HepG2 (cell line): ENCODE measurements around the gene TNFSF11. TPM values are rescaled to one million over a fixed set of nuclear protein-coding genes. Genes with fewer than 3 reads are reported as not detected.

ENCODE experiments used
- ATAC-seq: fragments of 200-7000 bp; cut with Tn5 transposase; 3 replicates; pipeline ENCODE4 v1.9.1; 2020; ENCODE audit warnings: mild to moderate bottlenecking, moderate library complexity
- BruUV-seq: library from RNA; stranded (reverse); fragments of 400-500 nt; replicated peaks from 2 replicates; lab custom pipeline; 2021; lab: Mats Ljungman, UMichigan
- CTCF ChIA-PET: fragments of 300-600 bp; formaldehyde crosslinking; extraction: SDS; loops from one replicate; lab custom pipeline; 2021; ENCODE audit warnings: low total read pairs, inconsistent platforms, low intra/inter-chr PET ratio; lab: Yijun Ruan, JAX
- POLR2A ChIA-PET: fragments of 350-600 bp; sonication (Branson Sonifier 250); formaldehyde crosslinking; loops from one replicate; lab custom pipeline; 2020; ENCODE audit warnings: antibody characterized with exemption, inconsistent platforms; lab: Yijun Ruan, JAX
- DNase-seq: peaks from one replicate; pipeline ENCODE4 v3.0.0-alpha.2; 2015; ENCODE audit warnings: low spot score
- FAIRE-seq: peaks from 3 replicates; lab custom pipeline; 2011; peaks lifted over from hg19 to GRCh38; lab: Jason Lieb, UNC
- H2AFZ ChIP-seq: one replicate; pipeline ENCODE4 v1.6.1; 2011; ENCODE audit warnings: low read length, inconsistent platforms
- H3K27ac ChIP-seq: fragments of 300-600 bp; 3 replicates; pipeline ENCODE4 v1.8.0; 2011; ENCODE audit warnings: mixed run types, mild to moderate bottlenecking, mixed read lengths, low read length, inconsistent platforms; ENCODE audit not compliant: insufficient read depth; ENCODE audit errors: extremely low read length
- H3K27me3 ChIP-seq, 2 experiments: fragments of 200-600 bp in 1 of 2; 2 replicates in 1 of 2; 3 replicates in 1 of 2; pipeline versions ENCODE4 v1.6.0 to v1.8.0; 2011; ENCODE audit warnings: low read length in 2 of 2, mild to moderate bottlenecking in 2 of 2, moderate library complexity in 2 of 2, inconsistent platforms in 1 of 2; ENCODE audit not compliant: insufficient read depth in 2 of 2, control insufficient read depth in 1 of 2
- H3K36me3 ChIP-seq, 2 experiments: fragments of 200-600 bp in 1 of 2; replicated peaks in 1 of 2; 2 replicates in 1 of 2; 3 replicates in 1 of 2; pipeline versions ENCODE4 v1.5.1 to v1.8.0; 2011; ENCODE audit warnings: low read length in 2 of 2, inconsistent platforms in 1 of 2; ENCODE audit not compliant: insufficient read depth in 2 of 2, control insufficient read depth in 1 of 2
- H3K4me1 ChIP-seq: 2 replicates; pipeline ENCODE4 v1.5.1; 2012; ENCODE audit warnings: low read length, inconsistent platforms; ENCODE audit not compliant: insufficient read depth
- H3K4me2 ChIP-seq: 2 replicates; pipeline ENCODE4 v1.6.0; 2011; ENCODE audit warnings: low read depth, low read length, inconsistent platforms
- H3K4me3 ChIP-seq, 3 experiments: fragments of 200-600 bp in 1 of 3; sonication (generic), shearing (Covaris generic) in 1 of 3; replicated peaks in 1 of 3; 2 replicates each; pipeline ENCODE4 v1.5.1; 2011 to 2016; ENCODE audit warnings: low read length in 3 of 3, inconsistent platforms in 2 of 3, low read depth in 2 of 3, mild to moderate bottlenecking in 2 of 3, control low read depth in 1 of 3, mixed read lengths in 1 of 3; ENCODE audit not compliant: insufficient read depth in 1 of 3
- H3K79me2 ChIP-seq: one replicate; pipeline ENCODE4 v1.6.1; 2011; ENCODE audit warnings: low read length, inconsistent platforms; ENCODE audit not compliant: insufficient read depth
- H3K9ac ChIP-seq: 2 replicates; pipeline ENCODE4 v1.6.0; 2011; ENCODE audit warnings: mild to moderate bottlenecking, low read depth, low read length, inconsistent platforms; ENCODE audit not compliant: insufficient read depth
- H3K9me3 ChIP-seq: 2 replicates; pipeline ENCODE4 v1.5.1; 2012; ENCODE audit warnings: mild to moderate bottlenecking, low read length
- H4K20me1 ChIP-seq: 2 replicates; pipeline ENCODE4 v1.6.0; 2011; ENCODE audit warnings: inconsistent platforms, mild to moderate bottlenecking, low read length, moderate library complexity; ENCODE audit not compliant: insufficient read depth
- AHR ChIP-seq: IDR thresholded peaks from 2 replicates; pipeline ENCODE4 v1.6.1; 2018; ENCODE audit warnings: missing genetic modification reagents, missing compliant biosample characterization
- ATAD3A ChIP-seq: sonication (generic); formaldehyde crosslinking; IDR thresholded peaks from 2 replicates; pipeline ENCODE4 v1.4.0; 2020; ENCODE audit warnings: missing genetic modification reagents
- BCL3 ChIP-seq: sonication (generic); formaldehyde crosslinking; IDR thresholded peaks from 2 replicates; pipeline ENCODE4 v1.5.1; 2020; ENCODE audit warnings: mild to moderate bottlenecking, missing genetic modification reagents, moderate library complexity
- DR1 ChIP-seq: sonication (generic); formaldehyde crosslinking; IDR thresholded peaks from 2 replicates; pipeline ENCODE4 v1.8.0; 2021; ENCODE audit warnings: mild to moderate bottlenecking, missing genetic modification reagents, inconsistent platforms
- ETV5 ChIP-seq: IDR thresholded peaks from 2 replicates; pipeline ENCODE4 v1.6.1; 2018; ENCODE audit warnings: missing biosample characterization, missing genetic modification reagents, inconsistent platforms, borderline replicate concordance
- GFI1 ChIP-seq: sonication (generic); formaldehyde crosslinking; IDR thresholded peaks from 2 replicates; pipeline ENCODE4 v1.5.0; 2020; ENCODE audit warnings: missing genetic modification reagents, mild to moderate bottlenecking, borderline replicate concordance
- NR2F6 ChIP-seq, 2 experiments: IDR thresholded peaks; 2 replicates each; pipeline ENCODE4 v1.6.1; 2016; ENCODE audit warnings: antibody characterized with exemption in 1 of 2, mild to moderate bottlenecking in 1 of 2
- PHF8 ChIP-seq: sonication (generic); formaldehyde crosslinking; IDR thresholded peaks from 2 replicates; pipeline ENCODE4 v1.5.0; 2020; ENCODE audit warnings: missing genetic modification reagents
- SMC3 ChIP-seq: IDR thresholded peaks from 2 replicates; pipeline ENCODE4 v1.6.1; 2011; ENCODE audit warnings: low read length, improper control_type of control experiment
- ZBTB34 ChIP-seq: sonication (generic); formaldehyde crosslinking; IDR thresholded peaks from 2 replicates; pipeline ENCODE4 v1.8.0; 2022; ENCODE audit warnings: mild to moderate bottlenecking, missing genetic modification reagents
- ZNF530 ChIP-seq: sonication (generic); formaldehyde crosslinking; IDR thresholded peaks from 2 replicates; pipeline ENCODE4 v1.5.0; 2020; ENCODE audit warnings: low read depth, mild to moderate bottlenecking, missing genetic modification reagents
- WGBS: methylation state at CpG from one replicate; pipeline ENCODE4 v1.1.6; 2017; ENCODE audit warnings: low lambda C conversion rate; 5-methylcytosine and 5-hydroxymethylcytosine counted together
- in situ Hi-C: cut with HindIII; loops from 2 replicates; pipeline ENCODE4 v1.10.0; 2017; ENCODE audit warnings: low pct_unique_long_range_greater_than_20kb; ENCODE audit not compliant: extremely low pct_ligation_motif_present
- intact Hi-C: fragments of 100-400 bp; cut with micrococcal nuclease; formaldehyde crosslinking; loops from one replicate; pipeline ENCODE4 v1.10.0; 2022; ENCODE audit not compliant: unreplicated experiment
- polyA plus RNA-seq, 8 experiments: library from polyadenylated mRNA; depleted of rRNA in 3 of 8; stranded (reverse) in 7 of 8; unstranded in 1 of 8; fragments of >200 nt; fragmentation: Illumina TruSeq in 4 of 8; extraction: Trizol in 4 of 8; gene quantifications; 2 replicates each; pipeline versions ENCODE4 v1.2.1 to v1.2.3, GENCODE V29; 2011 to 2016; ENCODE audit warnings: low read depth in 4 of 8, missing spikeins in 1 of 8, mixed read lengths in 1 of 8; ENCODE audit not compliant: insufficient read depth in 1 of 8
- total RNA-seq, 5 experiments: library from RNA; depleted of rRNA; stranded (reverse); fragments of >200 nt; fragmentation: Illumina TruSeq; extraction: Trizol; gene quantifications; 2 replicates each; pipeline ENCODE4 v1.2.3, GENCODE V29; 2016; ENCODE audit warnings: low read depth in 1 of 5
- TF ChIP-seq, protein P1 (sequence below): sonication (generic); formaldehyde crosslinking; IDR thresholded peaks from 2 replicates; pipeline ENCODE4 v1.4.0; 2020; ENCODE audit warnings: missing genetic modification reagents, borderline replicate concordance

TNFSF11 gene
- total and polyA plus RNA-seq, 2 of the 13 experiments (the other 11 are each of a cell fraction or from before 2014, with no cell fraction given), result 0.03 TPM; not detected in 1

- Histone ChIP-seq H3K4me1 (no peaks in the 10 kb centered on the region), H3K36me3 (no peaks in the 10 kb centered on the region), H3K4me2 (no peak overlapping the region), H3K4me3 (no peak overlapping the region), H3K9ac (no peak overlapping the region), H3K79me2 (no peaks in the 10 kb centered on the region), H3K27ac (no peak overlapping the region), H3K9me3 (no peaks in the 10 kb centered on the region; the same call in 1 of the 2 replicates), H4K20me1 (no peaks in the 10 kb centered on the region), H2AFZ (no peak overlapping the region), H3K27me3 (no peaks in the 10 kb centered on the region; a peak in 2 of 5 replicates)
- ChIA-PET CTCF (no interaction called here), POLR2A (no interaction called here)
- intact Hi-C loops (no loop called here), in situ Hi-C loops (no loop called here)
- TF ChIP-seq DR1 (CRISPR knock-in tag), result no peak
- TF ChIP-seq ETV5 (CRISPR knock-in tag), result no peak
- TF ChIP-seq ZNF530 (CRISPR knock-in tag), result no peak
- no peak for TF ChIP-seq SMC3
- ATAC-seq (no peak), DNase-seq (no peak), FAIRE-seq (no peak)
- WGBS, result 1% methylated on average over 5 of the region's 5 CpGs
- BruUV-seq, result no TSS peak
Measured at GRCh38 chr13:42638101-42638500, 64.1 kb downstream of the TNFSF11 start.

- DNase-seq, result no peak
- WGBS, result 0% methylated on average over 1 of the region's 1 CpG
- no peak for FAIRE-seq
- Histone ChIP-seq H3K4me2 (no peak overlapping the region), H3K9ac (no peak overlapping the region), H3K79me2 (no peaks in the 10 kb centered on the region), H3K27ac (no peak overlapping the region), H3K9me3 (no peaks in the 10 kb centered on the region; the same call in 1 of the 2 replicates), H3K36me3 (no peaks in the 10 kb centered on the region), H3K4me3 (no peak overlapping the region), H3K27me3 (no peaks in the 10 kb centered on the region; a peak in 2 of 5 replicates), H4K20me1 (no peaks in the 10 kb centered on the region), H3K4me1 (no peaks in the 10 kb centered on the region), H2AFZ (no peak overlapping the region)
- ChIA-PET CTCF (no interaction called here), POLR2A (no interaction called here)
- in situ Hi-C loops, result no loop called here
- ATAC-seq, result no peak
- no TSS peak for BruUV-seq
- intact Hi-C loops, result no loop called here
- TF ChIP-seq GFI1 (CRISPR knock-in tag), result no peak
- no peak for TF ChIP-seq BCL3
- no peak for TF ChIP-seq PHF8 (CRISPR knock-in tag)
- TF ChIP-seq ATAD3A, result no peak
- TF ChIP-seq NR2F6 (IDR thresholded peaks at IDR 0.05), result no peak
- TF ChIP-seq NR2F6 (CRISPR knock-in tag; IDR thresholded peaks at IDR 0.05), result no peak
- no peak for TF ChIP-seq AHR
- TF ChIP-seq, protein P1, sequence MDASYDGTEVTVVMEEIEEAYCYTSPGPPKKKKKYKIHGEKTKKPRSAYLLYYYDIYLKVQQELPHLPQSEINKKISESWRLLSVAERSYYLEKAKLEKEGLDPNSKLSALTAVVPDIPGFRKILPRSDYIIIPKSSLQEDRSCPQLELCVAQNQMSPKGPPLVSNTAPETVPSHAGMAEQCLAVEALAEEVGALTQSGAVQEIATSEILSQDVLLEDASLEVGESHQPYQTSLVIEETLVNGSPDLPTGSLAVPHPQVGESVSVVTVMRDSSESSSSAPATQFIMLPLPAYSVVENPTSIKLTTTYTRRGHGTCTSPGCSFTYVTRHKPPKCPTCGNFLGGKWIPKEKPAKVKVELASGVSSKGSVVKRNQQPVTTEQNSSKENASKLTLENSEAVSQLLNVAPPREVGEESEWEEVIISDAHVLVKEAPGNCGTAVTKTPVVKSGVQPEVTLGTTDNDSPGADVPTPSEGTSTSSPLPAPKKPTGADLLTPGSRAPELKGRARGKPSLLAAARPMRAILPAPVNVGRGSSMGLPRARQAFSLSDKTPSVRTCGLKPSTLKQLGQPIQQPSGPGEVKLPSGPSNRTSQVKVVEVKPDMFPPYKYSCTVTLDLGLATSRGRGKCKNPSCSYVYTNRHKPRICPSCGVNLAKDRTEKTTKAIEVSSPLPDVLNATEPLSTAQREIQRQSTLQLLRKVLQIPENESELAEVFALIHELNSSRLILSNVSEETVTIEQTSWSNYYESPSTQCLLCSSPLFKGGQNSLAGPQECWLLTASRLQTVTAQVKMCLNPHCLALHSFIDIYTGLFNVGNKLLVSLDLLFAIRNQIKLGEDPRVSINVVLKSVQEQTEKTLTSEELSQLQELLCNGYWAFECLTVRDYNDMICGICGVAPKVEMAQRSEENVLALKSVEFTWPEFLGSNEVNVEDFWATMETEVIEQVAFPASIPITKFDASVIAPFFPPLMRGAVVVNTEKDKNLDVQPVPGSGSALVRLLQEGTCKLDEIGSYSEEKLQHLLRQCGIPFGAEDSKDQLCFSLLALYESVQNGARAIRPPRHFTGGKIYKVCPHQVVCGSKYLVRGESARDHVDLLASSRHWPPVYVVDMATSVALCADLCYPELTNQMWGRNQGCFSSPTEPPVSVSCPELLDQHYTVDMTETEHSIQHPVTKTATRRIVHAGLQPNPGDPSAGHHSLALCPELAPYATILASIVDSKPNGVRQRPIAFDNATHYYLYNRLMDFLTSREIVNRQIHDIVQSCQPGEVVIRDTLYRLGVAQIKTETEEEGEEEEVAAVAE (CRISPR knock-in tag), result no peak
- TF ChIP-seq ZBTB34 (CRISPR knock-in tag), result no peak
Measured at GRCh38 chr13:42638886-42639285, 64.9 kb downstream of the TNFSF11 start.
